CMK (cell line): Measurements from ENCODE around the gene LPA.
A peak's percentile ranks its signal among the peaks of the same experiment; 100 is the strongest.
"Not testable (repeated sequence)": the region's sequence is repeated elsewhere in the genome, so short reads cannot be mapped to it uniquely, and the experiment has no call there.

Experiments
- DNase-seq: peaks from one replicate; pipeline ENCODE4 v3.0.0-alpha.2; 2010; ENCODE audit warnings: low read depth

Gene LPA

GRCh38 chr6:160667639-160668481 lies 3.8 kb upstream of the LPA start:
- no peak for DNase-seq

- no peak for DNase-seq
Observed at GRCh38 chr6:160662842-160663241, 1.2 kb downstream of the LPA start.

GRCh38 chr6:160662429-160662828 lies 1.6 kb downstream of the LPA start:
- DNase-seq: no peak

DNA sequence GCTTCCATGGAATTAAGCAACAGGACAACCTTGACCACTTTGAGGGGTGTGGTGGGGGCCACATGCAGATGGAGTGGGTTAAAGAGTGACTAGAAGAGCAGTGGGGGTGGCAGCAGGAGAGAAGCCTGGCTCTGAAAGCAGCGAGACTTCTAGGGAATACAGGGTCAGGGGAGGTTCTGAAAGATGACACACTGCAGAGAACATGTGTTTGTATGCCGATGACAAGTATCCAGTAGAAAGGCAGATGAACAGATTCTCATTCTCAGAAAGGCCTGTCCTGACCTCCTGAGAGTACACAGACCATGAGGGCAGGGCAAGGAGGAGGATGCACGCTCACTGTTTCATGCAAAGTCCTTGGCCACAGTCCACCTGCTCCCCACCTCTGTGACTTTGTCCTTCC lies 2.9 kb downstream of the LPA start:
- no peak for DNase-seq

DNA sequence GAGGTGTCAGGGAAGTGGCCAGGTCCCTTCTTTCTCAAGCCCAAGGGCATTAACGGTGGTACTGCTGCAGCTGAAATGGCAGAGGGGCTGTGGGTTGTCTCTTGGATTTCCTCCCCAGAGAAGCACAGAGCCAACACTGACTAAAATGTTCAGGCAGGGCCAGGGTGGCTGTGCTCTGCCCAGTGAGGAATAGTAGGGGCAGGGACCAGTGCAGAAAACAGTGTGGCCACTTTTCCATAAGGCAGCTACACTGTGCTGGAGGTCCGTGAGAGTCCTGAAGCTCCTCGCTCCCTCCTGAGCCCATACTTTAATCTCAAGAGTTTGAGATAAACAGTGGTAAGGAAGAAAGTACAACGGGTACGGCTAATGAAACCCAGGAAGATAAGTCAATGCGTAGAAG lies 4.5 kb downstream of the LPA start:
- DNase-seq: no peak

- no peak for DNase-seq
Observed at GRCh38 chr6:160634706-160635105, 29.4 kb downstream of the LPA start.

GRCh38 chr6:160595838-160596832 lies 67.9 kb downstream of the LPA start:
- no peak for DNase-seq

DNA sequence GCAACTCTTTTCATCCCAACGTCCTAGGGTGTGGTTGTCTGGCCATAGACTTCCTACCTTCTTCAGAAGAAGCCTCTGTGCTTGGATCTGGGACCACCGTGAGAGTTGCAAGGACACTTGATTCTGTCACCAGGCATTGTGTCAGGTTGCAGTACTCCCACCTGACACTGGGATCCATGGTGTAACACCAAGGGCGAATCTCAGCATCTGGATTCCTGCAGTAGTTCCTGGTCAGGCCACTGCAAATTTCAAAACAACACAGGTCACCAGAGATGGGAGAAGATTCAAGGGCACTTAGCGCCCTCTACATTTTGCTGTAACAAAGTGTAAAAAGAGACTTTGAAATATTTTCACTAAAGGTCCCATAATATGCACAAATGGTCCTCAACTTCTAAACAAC lies 68.8 kb downstream of the LPA start:
- not testable (repeated sequence) for DNase-seq

GRCh38 chr6:160586374-160586773 lies 77.7 kb downstream of the LPA start:
- DNase-seq: no peak

DNA sequence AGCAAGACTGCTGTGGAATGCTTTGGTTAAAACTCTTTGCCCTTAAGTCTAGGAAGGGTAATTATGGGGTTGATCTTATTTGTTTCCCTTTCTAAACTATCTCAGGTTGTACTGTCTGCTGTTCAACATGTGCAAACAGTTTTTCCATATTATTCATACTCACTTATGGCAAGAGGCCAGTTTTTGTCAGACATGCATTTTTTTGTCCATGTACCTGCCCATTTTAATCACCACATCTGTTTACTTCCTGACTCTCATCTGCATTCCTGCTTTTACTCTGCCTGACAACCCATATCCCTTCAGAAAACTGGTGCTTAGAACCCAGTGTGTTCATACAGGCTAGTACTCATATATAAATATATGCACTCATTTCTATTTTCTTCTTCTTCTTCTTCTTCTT lies 80.3 kb downstream of the LPA start:
- no peak for DNase-seq

- DNase-seq: no peak
Observed at GRCh38 chr6:160581406-160581805, 82.7 kb downstream of the LPA start.

DNA sequence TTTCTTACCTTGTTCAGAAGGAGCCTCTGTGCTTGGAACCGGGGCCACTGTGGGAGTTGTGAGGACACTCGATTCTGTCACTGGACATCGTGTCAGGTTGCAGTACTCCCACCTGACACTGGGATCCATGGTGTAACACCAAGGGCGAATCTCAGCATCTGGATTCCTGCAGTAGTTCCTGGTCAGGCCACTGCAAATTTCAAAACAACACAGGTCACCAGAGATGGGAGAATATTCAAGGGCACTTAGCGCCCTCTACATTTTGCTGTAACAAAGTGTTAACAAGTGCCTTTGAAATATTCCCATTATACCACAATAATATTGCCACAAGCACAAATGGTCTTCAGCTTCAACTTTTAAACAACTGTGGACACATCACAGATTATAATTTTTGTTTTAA lies 85.6 kb downstream of the LPA start:
- not testable (repeated sequence) for DNase-seq

GRCh38 chr6:160573943-160574342 lies 90.1 kb downstream of the LPA start:
- DNase-seq: no peak

DNA sequence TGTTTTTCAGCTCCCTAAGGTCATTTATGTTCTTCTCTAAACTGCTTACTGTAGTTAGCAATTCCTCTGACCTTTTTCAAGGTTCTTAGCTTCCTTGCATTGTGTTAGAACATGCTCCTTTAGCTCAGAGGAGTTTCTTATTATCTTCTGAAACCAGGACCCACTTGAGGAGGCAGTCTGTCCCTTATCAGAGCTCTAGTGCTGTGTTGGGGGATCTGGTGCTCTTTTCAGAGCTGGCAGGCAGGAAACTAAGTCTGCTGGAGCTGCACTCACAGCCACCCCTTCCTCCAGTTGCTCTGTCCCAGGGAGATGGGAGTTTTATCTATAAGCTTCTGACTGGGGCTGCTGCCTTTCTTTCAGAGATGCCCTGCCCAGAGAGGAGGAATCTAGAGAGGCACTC lies 92.9 kb downstream of the LPA start:
- DNase-seq: peak; percentile 27

GRCh38 chr6:160544802-160545201 lies 119.3 kb downstream of the LPA start:
- DNase-seq: no peak

GRCh38 chr6:160535270-160535669 lies 128.8 kb downstream of the LPA start:
- no peak for DNase-seq

- DNase-seq: no peak
Observed at GRCh38 chr6:160534050-160534696, 129.9 kb downstream of the LPA start.

DNA sequence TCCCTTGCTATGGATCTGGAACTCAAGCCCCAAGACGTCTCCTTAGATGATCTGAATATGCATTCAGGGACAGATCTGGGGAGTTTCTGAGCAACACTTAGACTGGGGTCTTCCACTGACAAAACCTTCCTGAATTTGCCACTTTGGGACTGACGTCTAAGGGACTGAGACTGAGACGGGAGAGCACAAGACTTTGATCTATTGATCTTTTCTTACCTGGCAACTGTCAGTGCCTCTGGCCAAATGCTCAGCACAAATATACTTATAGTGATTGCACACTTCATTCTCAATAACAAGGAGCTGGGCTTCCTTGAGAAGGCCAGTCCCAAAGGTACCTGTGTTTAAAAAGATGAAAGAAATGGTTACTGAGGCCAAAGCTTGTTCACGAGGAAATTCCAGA lies 131.8 kb downstream of the LPA start:
- no peak for DNase-seq

GRCh38 chr6:160531826-160532225 lies 132.2 kb downstream of the LPA start:
- DNase-seq: no peak

DNA sequence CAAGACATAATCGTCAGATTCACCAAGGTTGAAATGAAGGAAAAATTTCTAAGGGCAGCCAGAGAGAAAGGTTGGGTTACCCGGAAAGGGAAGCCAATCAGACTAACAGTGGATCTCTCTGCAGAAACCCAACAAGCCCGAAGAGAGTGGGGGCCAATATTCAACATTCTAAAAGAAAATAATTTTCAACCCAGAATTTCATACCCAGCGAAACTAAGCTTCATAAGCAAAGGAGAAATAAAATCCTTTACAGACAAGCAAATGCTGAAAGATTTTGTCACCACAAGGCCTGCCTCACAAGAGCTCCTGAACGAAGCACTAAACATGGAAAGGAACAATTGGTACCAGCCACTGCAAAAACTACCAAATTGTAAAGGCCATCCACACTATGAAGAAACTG lies 134.6 kb downstream of the LPA start:
- not testable (repeated sequence) for DNase-seq

DNA sequence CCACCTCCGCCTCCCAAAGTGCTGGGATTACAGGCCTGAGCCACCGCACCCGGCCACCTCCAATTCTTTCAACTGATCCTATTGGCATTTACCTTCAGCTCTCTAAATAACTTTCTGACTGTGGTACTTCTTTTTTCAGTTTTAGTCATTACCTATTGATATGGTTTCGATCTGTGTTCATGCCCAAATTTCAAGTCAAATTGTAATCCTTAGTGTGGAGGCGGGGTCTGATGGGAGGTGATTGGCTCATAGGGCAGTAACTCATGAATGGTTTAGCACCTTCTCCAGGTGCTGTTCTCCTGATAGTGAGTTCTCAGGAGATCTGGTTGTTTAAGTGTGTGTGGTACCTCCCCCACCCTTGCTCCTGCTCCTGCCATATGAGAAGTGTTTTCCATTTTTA lies 140.9 kb downstream of the LPA start:
- DNase-seq: no peak
